Endothelial cell of umbilical vein (primary cell): ENCODE data around the gene BORCS6. TPM values are rescaled to one million over a fixed set of nuclear protein-coding genes. Genes with fewer than 3 reads are reported as not detected.

Experiments used
- BruUV-seq: library from RNA; stranded (reverse); fragments of 400-500 nt; replicated peaks from 2 replicates; lab custom pipeline; 2021; lab: Mats Ljungman, UMichigan
- CTCF ChIA-PET: fragments of 300-600, 350-600 bp; sonication (Branson Sonifier 250); formaldehyde crosslinking; loops from one replicate; lab custom pipeline; 2021; ENCODE audit warnings: antibody characterized with exemption, inconsistent platforms; lab: Charles Lee
- POLR2A ChIA-PET: fragments of 300-600, 350-600 bp; sonication (Branson Sonifier 250); formaldehyde crosslinking; loops from one replicate; lab custom pipeline; 2021; ENCODE audit warnings: antibody characterized with exemption, inconsistent platforms; lab: Charles Lee
- DNase-seq: peaks from one replicate; pipeline ENCODE4 v3.0.0-alpha.2; 2011; ENCODE audit warnings: low read depth, low spot score
- FAIRE-seq: peaks from 2 replicates; lab custom pipeline; 2011; peaks lifted over from hg19 to GRCh38; lab: Jason Lieb, UNC
- H2AFZ ChIP-seq: 2 replicates; pipeline ENCODE4 v1.6.0; 2012; ENCODE audit warnings: low read depth, low read length, control low read depth, inconsistent platforms
- H3K27ac ChIP-seq: 2 replicates; pipeline ENCODE4 v1.5.1; 2011; ENCODE audit warnings: low read depth, mild to moderate bottlenecking, control low read depth, low read length, moderate library complexity; ENCODE audit not compliant: insufficient read depth
- H3K27me3 ChIP-seq, 2 experiments: 2 replicates each; pipeline versions ENCODE4 v1.6.0 to v1.6.1; 2011; ENCODE audit warnings: low read length in 2 of 2, mixed read lengths in 1 of 2; ENCODE audit not compliant: control insufficient read depth in 2 of 2, insufficient read depth in 2 of 2
- H3K36me3 ChIP-seq, 2 experiments: 2 replicates in 1 of 2; 3 replicates in 1 of 2; pipeline ENCODE4 v1.5.1; 2011; ENCODE audit warnings: low read length in 2 of 2, mild to moderate bottlenecking in 1 of 2, moderate library complexity in 1 of 2; ENCODE audit not compliant: control insufficient read depth in 2 of 2, insufficient read depth in 2 of 2; ENCODE audit errors: extremely low read depth in 1 of 2
- H3K4me1 ChIP-seq: 3 replicates; pipeline ENCODE4 v1.5.1; 2011; ENCODE audit warnings: mild to moderate bottlenecking, low read length; ENCODE audit not compliant: control insufficient read depth, insufficient read depth; ENCODE audit errors: extremely low read depth
- H3K4me2 ChIP-seq: 2 replicates; pipeline ENCODE4 v1.6.1; 2011; ENCODE audit warnings: low read length, control low read depth, mixed read lengths; ENCODE audit not compliant: insufficient read depth
- H3K4me3 ChIP-seq, 3 experiments: fragments of 200-600 bp in 1 of 3; sonication (generic), shearing (Covaris generic) in 1 of 3; replicated peaks in 1 of 3; 2 replicates each; pipeline ENCODE4 v1.5.1; 2011 to 2016; ENCODE audit warnings: control low read depth in 3 of 3, low read length in 3 of 3, mild to moderate bottlenecking in 2 of 3, inconsistent platforms in 1 of 3, low read depth in 1 of 3, moderate library complexity in 1 of 3; ENCODE audit not compliant: insufficient read depth in 1 of 3
- H3K79me2 ChIP-seq: 2 replicates; pipeline ENCODE4 v1.6.0; 2012; ENCODE audit warnings: low read length, inconsistent platforms; ENCODE audit not compliant: control insufficient read depth, insufficient read depth
- H3K9ac ChIP-seq: replicated peaks from 2 replicates; pipeline ENCODE3; 2011; ENCODE audit warnings: low read length, control low read depth; ENCODE audit not compliant: insufficient read depth; ENCODE audit errors: extremely low read depth
- H3K9me1 ChIP-seq: replicated peaks from 3 replicates; pipeline ENCODE4 v1.6.0; 2011; ENCODE audit warnings: mild to moderate bottlenecking, low read length; ENCODE audit not compliant: control insufficient read depth, insufficient read depth; ENCODE audit errors: extremely low read depth
- H3K9me3 ChIP-seq: replicated peaks from 2 replicates; pipeline ENCODE4 v1.5.1; 2012; ENCODE audit warnings: low read length, inconsistent platforms; ENCODE audit not compliant: control insufficient read depth, insufficient read depth
- H4K20me1 ChIP-seq: replicated peaks from 2 replicates; pipeline ENCODE3; 2011; ENCODE audit warnings: mild to moderate bottlenecking, low read length; ENCODE audit not compliant: control insufficient read depth, insufficient read depth; ENCODE audit errors: extremely low read depth
- EZH2 ChIP-seq: IDR thresholded peaks from 2 replicates; pipeline ENCODE4 v1.6.1; 2012; ENCODE audit warnings: borderline replicate concordance, low read depth, mild to moderate bottlenecking, moderate library complexity, low read length, inconsistent platforms; ENCODE audit not compliant: severe bottlenecking
- FOS ChIP-seq: IDR thresholded peaks from 2 replicates; pipeline ENCODE4 v1.6.1; 2011; ENCODE audit warnings: mild to moderate bottlenecking, low read length, moderate library complexity, borderline replicate concordance; ENCODE audit not compliant: insufficient read depth
- GATA2 ChIP-seq: IDR thresholded peaks from 2 replicates; pipeline ENCODE4 v1.7.0; 2011; ENCODE audit warnings: low read depth, mild to moderate bottlenecking, moderate library complexity, mixed read lengths, low read length; ENCODE audit not compliant: insufficient read length, insufficient read depth
- JUN ChIP-seq: IDR thresholded peaks from 2 replicates; pipeline ENCODE4 v1.6.1; 2011; ENCODE audit warnings: borderline replicate concordance, low read depth; ENCODE audit not compliant: insufficient read length, insufficient read depth
- MYC ChIP-seq: IDR thresholded peaks from one replicate; pipeline ENCODE4 v1.6.1; 2011; ENCODE audit warnings: mild to moderate bottlenecking, low read depth, low read length
- POLR2A ChIP-seq: IDR thresholded peaks from 2 replicates; pipeline ENCODE4 v1.6.1; 2012; ENCODE audit warnings: low read depth, mild to moderate bottlenecking, control low read depth, low read length
- POLR2AphosphoS5 ChIP-seq: IDR thresholded peaks from 2 replicates; pipeline ENCODE4 v1.6.1; 2012; ENCODE audit warnings: low read depth, mild to moderate bottlenecking, control low read depth, low read length, moderate library complexity; ENCODE audit not compliant: insufficient read depth
- dilution Hi-C: fragments of 300-500 bp; cut with MboI; formaldehyde crosslinking; loops from one replicate; pipeline ENCODE4 v1.15.0; 2019; ENCODE audit warnings: low sequenced_read_pairs; ENCODE audit not compliant: extremely low pct_ligation_motif_present
- intact Hi-C: fragments of 100-400 bp; cut with micrococcal nuclease; formaldehyde crosslinking; loops from one replicate; pipeline ENCODE4 v1.10.0; 2022
- polyA plus RNA-seq, 4 experiments: library from polyadenylated mRNA; depleted of rRNA in 3 of 4; stranded (reverse) in 3 of 4; unstranded in 1 of 4; fragments of >200 nt; gene quantifications; 2 replicates each; pipeline versions ENCODE4 v1.2.1 to v1.2.3, GENCODE V29; 2011 to 2012; ENCODE audit warnings: missing spikeins in 1 of 4
- total RNA-seq: library from RNA; stranded (reverse); gene quantifications from 2 replicates; pipeline ENCODE4 v1.2.3, GENCODE V29; 2021
- TF ChIP-seq, protein P1 (sequence below): IDR thresholded peaks from 2 replicates; pipeline ENCODE4 v1.6.1; 2011; ENCODE audit not compliant: insufficient read depth, insufficient read length
- TF ChIP-seq, protein P2 (sequence below), 2 donors: IDR thresholded peaks; 1 replicate in 1 of 2; 2 replicates in 1 of 2; pipeline ENCODE4 v1.5.1; 2011; ENCODE audit warnings: low read length in 2 of 2, mild to moderate bottlenecking in 2 of 2, moderate library complexity in 2 of 2, control low read depth in 1 of 2, inconsistent platforms in 1 of 2, low read depth in 1 of 2; ENCODE audit not compliant: insufficient read depth in 1 of 2; ENCODE audit errors: extremely low read depth in 1 of 2

The BORCS6 gene
- total and polyA plus RNA-seq, 2 donors (not counting 3 experiments of a cell fraction or from before 2014, with no cell fraction given), result 8.0 to 9.0 TPM

DNA sequence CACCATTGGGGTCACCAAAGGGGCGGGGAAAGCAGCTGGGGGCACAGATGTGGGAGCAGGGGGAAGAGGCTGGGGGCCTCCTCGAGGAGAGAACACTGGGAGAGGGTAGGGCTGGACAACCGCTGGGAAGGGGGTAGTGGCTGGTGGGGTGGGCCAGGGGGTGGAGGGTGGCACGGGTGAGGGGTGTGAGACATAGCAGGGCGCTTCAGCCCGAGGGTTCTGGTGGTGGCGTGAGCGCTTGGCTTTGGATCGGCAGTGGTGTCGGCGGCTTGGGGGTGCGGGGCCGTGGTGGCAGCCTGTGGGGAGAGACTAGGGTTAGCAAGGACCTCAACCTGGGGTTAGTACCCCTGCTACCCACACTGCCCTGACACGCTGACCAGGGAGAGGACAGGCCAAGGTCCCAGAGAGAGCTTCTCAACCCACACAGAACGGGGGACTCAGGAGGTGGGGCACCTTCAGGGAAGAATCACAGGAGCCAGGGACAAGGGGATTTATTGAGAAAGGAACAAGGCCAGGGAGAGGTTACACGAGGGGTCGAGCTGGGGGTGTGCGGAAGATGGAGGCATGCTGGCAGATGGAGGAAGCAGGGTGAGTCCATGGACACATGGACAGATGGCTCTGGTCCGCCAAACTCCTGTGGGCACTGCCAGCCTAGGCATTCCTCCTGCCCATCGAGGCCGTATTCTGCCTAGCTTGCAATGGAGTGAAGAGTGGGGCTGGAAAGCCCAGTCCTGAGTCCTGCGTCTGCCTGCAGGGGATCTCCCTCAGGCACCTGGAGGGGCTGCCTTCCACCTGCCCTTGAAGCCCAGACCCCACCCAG, 46.2 kb downstream of the BORCS6 start:
- POLR2A ChIA-PET, result interaction anchor here (1.2 kb wide), 1 partner anchor 8 kb away, joined by 4 read pairs; the partner anchor contains the start of gene PER1

More for the DNA sequence above, 46.2 kb downstream of the BORCS6 start:
- H3K9me1 ChIP-seq, result no peaks in the 10 kb centered on the region
- TF ChIP-seq MYC, result no peak
- TF ChIP-seq GATA2, result no peak
- TF ChIP-seq, protein P1, sequence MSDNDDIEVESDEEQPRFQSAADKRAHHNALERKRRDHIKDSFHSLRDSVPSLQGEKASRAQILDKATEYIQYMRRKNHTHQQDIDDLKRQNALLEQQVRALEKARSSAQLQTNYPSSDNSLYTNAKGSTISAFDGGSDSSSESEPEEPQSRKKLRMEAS, result no peak
- TF ChIP-seq POLR2AphosphoS5, result no peak
- no peak for TF ChIP-seq EZH2
- TF ChIP-seq, protein P2, sequence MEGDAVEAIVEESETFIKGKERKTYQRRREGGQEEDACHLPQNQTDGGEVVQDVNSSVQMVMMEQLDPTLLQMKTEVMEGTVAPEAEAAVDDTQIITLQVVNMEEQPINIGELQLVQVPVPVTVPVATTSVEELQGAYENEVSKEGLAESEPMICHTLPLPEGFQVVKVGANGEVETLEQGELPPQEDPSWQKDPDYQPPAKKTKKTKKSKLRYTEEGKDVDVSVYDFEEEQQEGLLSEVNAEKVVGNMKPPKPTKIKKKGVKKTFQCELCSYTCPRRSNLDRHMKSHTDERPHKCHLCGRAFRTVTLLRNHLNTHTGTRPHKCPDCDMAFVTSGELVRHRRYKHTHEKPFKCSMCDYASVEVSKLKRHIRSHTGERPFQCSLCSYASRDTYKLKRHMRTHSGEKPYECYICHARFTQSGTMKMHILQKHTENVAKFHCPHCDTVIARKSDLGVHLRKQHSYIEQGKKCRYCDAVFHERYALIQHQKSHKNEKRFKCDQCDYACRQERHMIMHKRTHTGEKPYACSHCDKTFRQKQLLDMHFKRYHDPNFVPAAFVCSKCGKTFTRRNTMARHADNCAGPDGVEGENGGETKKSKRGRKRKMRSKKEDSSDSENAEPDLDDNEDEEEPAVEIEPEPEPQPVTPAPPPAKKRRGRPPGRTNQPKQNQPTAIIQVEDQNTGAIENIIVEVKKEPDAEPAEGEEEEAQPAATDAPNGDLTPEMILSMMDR (IDR thresholded peaks at IDR 0.05; ENCODE audit: extremely low read depth in 1 of 2, insufficient read depth in 1 of 2, low read depth in 1 of 2, low read length in 2 of 2), result no peak
- TF ChIP-seq FOS, result no peak
- TF ChIP-seq JUN, result no peak
- no peak for TF ChIP-seq POLR2A
- H3K79me2 ChIP-seq, result no peaks in the 10 kb centered on the region
- no peak overlapping the region for H3K9ac ChIP-seq
- dilution Hi-C loops (no loop called here), intact Hi-C loops (no loop called here)
- no peak overlapping the region for H3K4me2 ChIP-seq
- no peaks in the 10 kb centered on the region for H3K9me3 ChIP-seq
- H3K36me3 ChIP-seq, result peaks cover 2 to 67% of the 10 kb centered on the region in 2 experiments
- CTCF ChIA-PET, result interaction anchor here (0.6 kb wide), 1 partner anchor 564 kb away, joined by 3 read pairs; the partner anchor contains the start of gene CD68
- H3K27ac ChIP-seq, result no peak overlapping the region
- no TSS peak for BruUV-seq
- no peaks in the 10 kb centered on the region for H4K20me1 ChIP-seq
- DNase-seq, result no peak
- peaks cover 5% of the 10 kb centered on the region for H3K4me1 ChIP-seq
- no peak overlapping the region for H3K4me3 ChIP-seq
- H2AFZ ChIP-seq, result no peak overlapping the region
- no peak for FAIRE-seq
- H3K27me3 ChIP-seq, result no peaks in the 10 kb centered on the region
